Astrocyte (in vitro differentiated cells and primary cell): ENCODE results near the gene MYO16. TPM values are rescaled to one million over a fixed set of nuclear protein-coding genes. Genes with fewer than 3 reads are reported as not detected.
"Not testable (repeated sequence)": the region's sequence is repeated elsewhere in the genome, so short reads cannot be mapped to it uniquely, and the experiment has no call there.

Experiments used
- DNase-seq: peaks from one replicate; pipeline ENCODE4 v3.0.0-alpha.2; 2010; ENCODE audit warnings: low read depth
- FAIRE-seq: peaks from 2 replicates; lab custom pipeline; 2011; peaks lifted over from hg19 to GRCh38; lab: Jason Lieb, UNC
- H2AFZ ChIP-seq: 2 replicates; pipeline ENCODE4 v1.6.0; 2012; ENCODE audit warnings: low read depth, low read length, inconsistent platforms
- H3K27ac ChIP-seq: 2 replicates; pipeline ENCODE4 v1.5.1; 2011; ENCODE audit warnings: low read depth, low read length, inconsistent platforms
- H3K27me3 ChIP-seq: 2 replicates; pipeline ENCODE4 v1.6.0; 2011; ENCODE audit warnings: low read length, inconsistent platforms; ENCODE audit not compliant: insufficient read depth
- H3K36me3 ChIP-seq: 2 replicates; pipeline ENCODE4 v1.5.1; 2011; ENCODE audit warnings: low read length, inconsistent platforms; ENCODE audit not compliant: insufficient read depth
- H3K4me1 ChIP-seq: 2 replicates; pipeline ENCODE4 v1.5.1; 2011; ENCODE audit warnings: low read length, inconsistent platforms; ENCODE audit not compliant: insufficient read depth
- H3K4me2 ChIP-seq: 2 replicates; pipeline ENCODE4 v1.6.0; 2012; ENCODE audit warnings: low read length, inconsistent platforms
- H3K4me3 ChIP-seq: 2 replicates; pipeline ENCODE4 v1.5.1; 2011; ENCODE audit warnings: low read depth, mild to moderate bottlenecking, low read length, inconsistent platforms; ENCODE audit not compliant: insufficient read depth
- H3K79me2 ChIP-seq: 2 replicates; pipeline ENCODE4 v1.6.0; 2012; ENCODE audit warnings: mild to moderate bottlenecking, low read length, inconsistent platforms; ENCODE audit not compliant: insufficient read depth
- H3K9ac ChIP-seq: 2 replicates; pipeline ENCODE4 v1.6.0; 2012; ENCODE audit warnings: mild to moderate bottlenecking, low read length, inconsistent platforms
- H3K9me3 ChIP-seq: 2 replicates; pipeline ENCODE4 v1.5.1; 2012; ENCODE audit warnings: low read depth, mild to moderate bottlenecking, low read length, inconsistent platforms; ENCODE audit not compliant: insufficient read depth
- H4K20me1 ChIP-seq: 2 replicates; pipeline ENCODE4 v1.6.0; 2012; ENCODE audit warnings: low read length, inconsistent platforms; ENCODE audit not compliant: insufficient read depth
- H3K27ac Mint-ChIP-seq: one replicate; pipeline ENCODE4 v1.8.0; 2021; ENCODE audit warnings: mild to moderate bottlenecking, mixed read lengths; ENCODE audit not compliant: unreplicated experiment
- H3K27me3 Mint-ChIP-seq: one replicate; pipeline ENCODE4 v1.8.0; 2021; ENCODE audit warnings: low read depth, mixed read lengths; ENCODE audit not compliant: unreplicated experiment
- H3K36me3 Mint-ChIP-seq: one replicate; pipeline ENCODE4 v1.8.0; 2021; ENCODE audit warnings: low read depth, mixed read lengths; ENCODE audit not compliant: unreplicated experiment
- H3K4me1 Mint-ChIP-seq: one replicate; pipeline ENCODE4 v1.8.0; 2021; ENCODE audit warnings: low read depth, mixed read lengths; ENCODE audit not compliant: unreplicated experiment
- H3K4me3 Mint-ChIP-seq: one replicate; pipeline ENCODE4 v1.8.0; 2021; ENCODE audit warnings: mild to moderate bottlenecking, moderate library complexity, mixed read lengths; ENCODE audit not compliant: unreplicated experiment
- H3K9me3 Mint-ChIP-seq: one replicate; pipeline ENCODE4 v1.8.0; 2021; ENCODE audit warnings: mild to moderate bottlenecking, mixed read lengths; ENCODE audit not compliant: unreplicated experiment
- EZH2 ChIP-seq: IDR thresholded peaks from 2 replicates; pipeline ENCODE4 v1.6.1; 2012; ENCODE audit warnings: mild to moderate bottlenecking, low read length, inconsistent platforms; ENCODE audit not compliant: insufficient read depth
- total RNA-seq: library from RNA; stranded (reverse); gene quantifications from 2 replicates; pipeline ENCODE4 v1.2.1, GENCODE V29; 2021
- TF ChIP-seq, protein P1 (sequence below): IDR thresholded peaks from 2 replicates; pipeline ENCODE4 v1.5.1; 2011; ENCODE audit warnings: low read depth, mild to moderate bottlenecking, inconsistent platforms, low read length, moderate library complexity; ENCODE audit not compliant: insufficient read depth

Gene MYO16
- total RNA-seq, 1 donor from 2014 or later: 0.14 TPM

DNA sequence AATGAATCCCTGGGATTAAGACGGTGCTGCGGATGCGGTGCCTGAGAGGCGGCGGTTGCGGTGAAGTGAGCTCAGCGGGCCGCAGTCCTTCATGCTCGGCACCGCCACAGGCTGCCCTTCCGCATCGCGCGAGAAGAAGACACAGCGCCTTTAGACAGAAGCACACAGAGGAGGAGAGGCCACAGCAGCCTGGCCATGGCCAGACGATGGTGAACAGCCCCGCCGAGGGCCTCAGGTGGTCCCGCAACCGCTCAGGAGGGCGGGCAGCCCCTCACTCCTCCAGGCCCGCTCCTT lies 459.2 kb downstream of the MYO16 start:
- Histone ChIP-seq H3K9ac (no peak overlapping the region), H3K9me3 (no peaks in the 10 kb centered on the region), H3K4me1 (no peaks in the 10 kb centered on the region), H3K79me2 (no peaks in the 10 kb centered on the region), H3K27me3 (no peaks in the 10 kb centered on the region), H2AFZ (peak overlapping the region; percentile 23), H4K20me1 (no peaks in the 10 kb centered on the region), H3K36me3 (no peaks in the 10 kb centered on the region), H3K27ac (no peak overlapping the region), H3K4me2 (peak overlapping the region; percentile 3), H3K4me3 (no peak overlapping the region)
- Mint-ChIP-seq H3K27ac (no peak overlapping the region), H3K36me3 (no peaks in the 10 kb centered on the region), H3K4me1 (no peaks in the 10 kb centered on the region), H3K9me3 (peaks cover 4% of the 10 kb centered on the region), H3K27me3 (peaks cover 15% of the 10 kb centered on the region), H3K4me3 (no peak overlapping the region)
- TF ChIP-seq EZH2: no peak
- TF ChIP-seq, protein P1, sequence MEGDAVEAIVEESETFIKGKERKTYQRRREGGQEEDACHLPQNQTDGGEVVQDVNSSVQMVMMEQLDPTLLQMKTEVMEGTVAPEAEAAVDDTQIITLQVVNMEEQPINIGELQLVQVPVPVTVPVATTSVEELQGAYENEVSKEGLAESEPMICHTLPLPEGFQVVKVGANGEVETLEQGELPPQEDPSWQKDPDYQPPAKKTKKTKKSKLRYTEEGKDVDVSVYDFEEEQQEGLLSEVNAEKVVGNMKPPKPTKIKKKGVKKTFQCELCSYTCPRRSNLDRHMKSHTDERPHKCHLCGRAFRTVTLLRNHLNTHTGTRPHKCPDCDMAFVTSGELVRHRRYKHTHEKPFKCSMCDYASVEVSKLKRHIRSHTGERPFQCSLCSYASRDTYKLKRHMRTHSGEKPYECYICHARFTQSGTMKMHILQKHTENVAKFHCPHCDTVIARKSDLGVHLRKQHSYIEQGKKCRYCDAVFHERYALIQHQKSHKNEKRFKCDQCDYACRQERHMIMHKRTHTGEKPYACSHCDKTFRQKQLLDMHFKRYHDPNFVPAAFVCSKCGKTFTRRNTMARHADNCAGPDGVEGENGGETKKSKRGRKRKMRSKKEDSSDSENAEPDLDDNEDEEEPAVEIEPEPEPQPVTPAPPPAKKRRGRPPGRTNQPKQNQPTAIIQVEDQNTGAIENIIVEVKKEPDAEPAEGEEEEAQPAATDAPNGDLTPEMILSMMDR: no peak
- no peak for DNase-seq
- FAIRE-seq: no peak

DNA sequence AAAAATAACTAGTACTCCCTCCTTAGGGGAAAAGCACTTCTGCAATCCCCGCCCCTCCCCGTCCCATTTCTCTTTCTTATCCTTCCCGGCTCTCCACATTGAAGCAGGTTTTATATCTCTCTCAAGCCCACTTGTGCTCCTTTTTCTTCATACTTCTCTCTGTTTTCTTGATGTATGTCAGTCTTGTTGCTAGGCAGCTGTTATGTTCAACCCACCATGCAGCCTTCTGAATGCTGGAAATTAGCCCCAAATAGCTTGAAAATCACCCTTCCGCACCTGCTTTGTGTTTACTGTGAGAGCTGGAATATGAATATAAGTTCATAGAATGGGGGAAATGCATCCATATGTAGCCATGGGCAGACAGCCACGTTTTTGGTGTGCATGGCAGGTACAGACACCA lies 461.4 kb downstream of the MYO16 start:
- Histone ChIP-seq H4K20me1 (no peaks in the 10 kb centered on the region), H3K27ac (no peak overlapping the region), H3K9ac (no peak overlapping the region), H3K4me1 (no peaks in the 10 kb centered on the region), H3K36me3 (no peaks in the 10 kb centered on the region), H3K4me3 (no peak overlapping the region), H3K4me2 (no peak overlapping the region), H3K79me2 (no peaks in the 10 kb centered on the region), H3K9me3 (no peaks in the 10 kb centered on the region), H3K27me3 (no peaks in the 10 kb centered on the region), H2AFZ (no peak overlapping the region)
- Mint-ChIP-seq H3K27ac (no peak overlapping the region), H3K9me3 (peaks cover 4% of the 10 kb centered on the region), H3K4me3 (no peak overlapping the region), H3K4me1 (no peaks in the 10 kb centered on the region), H3K36me3 (no peaks in the 10 kb centered on the region), H3K27me3 (peaks cover 9% of the 10 kb centered on the region)
- DNase-seq (no peak), FAIRE-seq (no peak)
- TF ChIP-seq, protein P1: no peak
- no peak for TF ChIP-seq EZH2

DNA sequence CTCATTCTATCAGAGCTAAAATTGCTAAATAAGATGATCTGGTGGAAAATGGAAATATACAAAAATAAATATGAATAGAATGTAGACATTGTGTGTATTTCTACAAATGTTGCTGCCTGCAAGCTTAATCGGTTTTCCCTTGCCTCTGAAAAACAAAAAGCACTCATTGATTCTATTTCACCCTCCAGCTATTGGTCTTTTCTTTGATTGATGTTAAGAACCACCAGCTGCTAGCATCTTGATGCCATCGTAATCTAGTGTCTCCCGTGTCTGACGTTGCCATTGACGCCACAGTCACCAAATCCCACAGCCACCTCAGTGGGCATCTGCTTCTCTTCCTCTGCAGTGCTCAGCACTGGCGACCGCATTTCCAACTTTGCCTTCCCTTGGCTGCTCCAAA lies 461.8 kb downstream of the MYO16 start:
- no peaks in the 10 kb centered on the region for H3K36me3 ChIP-seq
- H3K4me3 ChIP-seq: no peak overlapping the region
- no peaks in the 10 kb centered on the region for H3K9me3 ChIP-seq
- TF ChIP-seq, protein P1: no peak
- TF ChIP-seq EZH2: no peak
- no peaks in the 10 kb centered on the region for H3K36me3 Mint-ChIP-seq
- no peak overlapping the region for H3K4me2 ChIP-seq
- H3K27me3 ChIP-seq: no peaks in the 10 kb centered on the region
- no peak for FAIRE-seq
- no peak overlapping the region for H2AFZ ChIP-seq
- no peak overlapping the region for H3K27ac Mint-ChIP-seq
- no peaks in the 10 kb centered on the region for H4K20me1 ChIP-seq
- H3K27ac ChIP-seq: no peak overlapping the region
- H3K9me3 Mint-ChIP-seq: peaks cover 4% of the 10 kb centered on the region
- H3K4me1 ChIP-seq: no peaks in the 10 kb centered on the region
- no peak overlapping the region for H3K9ac ChIP-seq
- H3K4me1 Mint-ChIP-seq: no peaks in the 10 kb centered on the region
- no peaks in the 10 kb centered on the region for H3K79me2 ChIP-seq
- H3K4me3 Mint-ChIP-seq: no peak overlapping the region
- DNase-seq: no peak
- H3K27me3 Mint-ChIP-seq: peaks cover 9% of the 10 kb centered on the region

DNA sequence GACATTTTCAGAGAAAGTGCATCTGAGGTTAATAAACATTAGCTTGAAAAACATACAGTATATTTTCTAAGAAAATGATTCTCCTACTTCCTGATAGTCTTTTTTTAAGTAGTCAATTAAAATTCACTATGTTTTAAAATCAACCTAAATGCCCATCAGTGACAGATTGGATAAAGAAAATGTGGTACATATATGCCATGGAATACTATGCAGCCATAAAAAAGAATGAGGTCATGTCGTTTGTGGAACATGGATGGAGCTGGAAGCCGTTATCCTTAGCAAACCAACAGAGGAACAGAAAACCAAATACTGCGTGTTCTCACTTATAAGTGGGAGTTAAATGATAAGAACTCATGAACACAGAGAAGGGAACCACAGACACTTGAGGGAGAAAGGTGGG lies 462.8 kb downstream of the MYO16 start:
- not testable (repeated sequence) for H3K36me3 ChIP-seq, FAIRE-seq, H2AFZ ChIP-seq, DNase-seq, H3K36me3 Mint-ChIP-seq, H3K27ac Mint-ChIP-seq, H3K79me2 ChIP-seq, H3K4me3 ChIP-seq, H3K4me2 ChIP-seq, H3K27me3 Mint-ChIP-seq, H3K4me1 Mint-ChIP-seq, H3K4me3 Mint-ChIP-seq, H3K4me1 ChIP-seq, H3K9me3 Mint-ChIP-seq, H3K9me3 ChIP-seq, H4K20me1 ChIP-seq, H3K27me3 ChIP-seq, H3K27ac ChIP-seq, H3K9ac ChIP-seq
